GM12878 (cell line): ENCODE measurements around the gene ZCCHC17. TPM values are rescaled to one million over a fixed set of nuclear protein-coding genes. Genes with fewer than 3 reads are reported as not detected.

Experiments used
- ATAC-seq: fragments of 200-7000 bp; cut with Tn5 transposase; 3 replicates; pipeline ENCODE4 v1.9.1; 2020; ENCODE audit warnings: mild to moderate bottlenecking, moderate library complexity
- BruUV-seq: library from RNA; stranded (reverse); fragments of 400-500 nt; replicated peaks from 2 replicates; lab custom pipeline; 2021; lab: Mats Ljungman, UMichigan
- CTCF ChIA-PET: fragments of 300-600 bp; sonication (Branson Sonifier 250); formaldehyde crosslinking; extraction: SDS; loops from one replicate; lab custom pipeline; 2021; ENCODE audit warnings: inconsistent platforms; lab: Yijun Ruan, JAX
- POLR2A ChIA-PET: fragments of 350-600 bp; formaldehyde crosslinking; extraction: SDS; loops from one replicate; lab custom pipeline; 2021; ENCODE audit warnings: inconsistent platforms; lab: Charles Lee
- RAD21 ChIA-PET: fragments of 300-600 bp; sonication (Branson Sonifier 250); formaldehyde crosslinking; loops from one replicate; lab custom pipeline; 2023; ENCODE audit warnings: antibody characterized with exemption; ENCODE audit not compliant: unreplicated experiment; lab: Charles Lee
- SMC1A ChIA-PET: fragments of 300-600 bp; sonication (Branson Sonifier 250); formaldehyde crosslinking; loops from one replicate; lab custom pipeline; 2023; ENCODE audit not compliant: unreplicated experiment, uncharacterized antibody; lab: Charles Lee
- DNase-seq: peaks from one replicate; pipeline ENCODE4 v3.0.0-alpha.2; 2011; ENCODE audit warnings: low read depth, low spot score
- FAIRE-seq: peaks from 3 replicates; lab custom pipeline; 2011; peaks lifted over from hg19 to GRCh38; lab: Jason Lieb, UNC
- H2AFZ ChIP-seq: 2 replicates; pipeline ENCODE4 v1.6.0; 2011; ENCODE audit warnings: low read depth, low read length, control low read depth; ENCODE audit not compliant: control insufficient read depth
- H3K27ac ChIP-seq: 2 replicates; pipeline ENCODE4 v1.5.1; 2011; ENCODE audit warnings: control low read depth; ENCODE audit not compliant: control insufficient read depth, insufficient read depth
- H3K27me3 ChIP-seq, 2 experiments: replicated peaks in 1 of 2; 2 replicates each; pipeline versions ENCODE4 v1.6.0 to v1.6.1; 2011; ENCODE audit warnings: low read length in 1 of 2; ENCODE audit not compliant: control insufficient read depth in 2 of 2, insufficient read depth in 2 of 2
- H3K36me3 ChIP-seq, 2 experiments: 2 replicates each; pipeline ENCODE4 v1.5.1; 2011; ENCODE audit warnings: low read length in 1 of 2; ENCODE audit not compliant: control insufficient read depth in 2 of 2, insufficient read depth in 2 of 2
- H3K4me1 ChIP-seq: 2 replicates; pipeline ENCODE4 v1.6.1; 2011; ENCODE audit warnings: mild to moderate bottlenecking, low read length, moderate library complexity, mixed read lengths; ENCODE audit not compliant: control insufficient read depth, insufficient read depth
- H3K4me2 ChIP-seq: 2 replicates; pipeline ENCODE4 v1.6.0; 2011; ENCODE audit warnings: control low read depth; ENCODE audit not compliant: control insufficient read depth, insufficient read depth
- H3K4me3 ChIP-seq: fragments of 200-600 bp; sonication (generic); 2 replicates; pipeline ENCODE4 v1.5.1; 2016
- H3K79me2 ChIP-seq: 2 replicates; pipeline ENCODE4 v1.6.0; 2011; ENCODE audit warnings: low read length; ENCODE audit not compliant: control insufficient read depth, insufficient read depth
- H3K9ac ChIP-seq: 2 replicates; pipeline ENCODE4 v1.8.0; 2011; ENCODE audit warnings: low read length, control low read depth, mixed read lengths; ENCODE audit not compliant: control insufficient read depth, insufficient read depth
- H3K9me3 ChIP-seq: replicated peaks from 3 replicates; pipeline ENCODE4 v1.5.1; 2011; ENCODE audit warnings: mild to moderate bottlenecking, low read length; ENCODE audit not compliant: control insufficient read depth, insufficient read depth
- H4K20me1 ChIP-seq: 2 replicates; pipeline ENCODE4 v1.6.0; 2011; ENCODE audit not compliant: control insufficient read depth, insufficient read depth
- BRCA1 ChIP-seq: IDR thresholded peaks from 2 replicates; pipeline ENCODE4 v1.6.1; 2011; ENCODE audit warnings: low read depth, low read length, improper control_type of control experiment
- CEBPB ChIP-seq, 2 experiments: fragments of 150-350 bp in 1 of 2; IDR thresholded peaks; 2 replicates each; pipeline ENCODE4 v1.6.1; 2012 to 2014; ENCODE audit warnings: low read depth in 2 of 2, low read length in 2 of 2, borderline replicate concordance in 1 of 2, inconsistent platforms in 1 of 2
- HDAC2 ChIP-seq: fragments of 200-600 bp; sonication (generic); IDR thresholded peaks from 2 replicates; pipeline ENCODE4 v1.6.1; 2017
- IKZF1 ChIP-seq: fragments of 450-650 bp; conservative IDR thresholded peaks from 2 replicates; pipeline ENCODE4 v1.6.1; 2017; ENCODE audit warnings: antibody characterized with exemption, mild to moderate bottlenecking
- KAT2A ChIP-seq: conservative IDR thresholded peaks from 2 replicates; pipeline ENCODE4 v1.6.1; 2011; ENCODE audit warnings: low read depth, low read length; ENCODE audit not compliant: control insufficient read depth
- LARP7 ChIP-seq: fragments of 450-650 bp; IDR thresholded peaks from 2 replicates; pipeline ENCODE4 v1.6.1; 2017; ENCODE audit warnings: mild to moderate bottlenecking
- MYB ChIP-seq: fragments of 150-350 bp; IDR thresholded peaks from 2 replicates; pipeline ENCODE4 v1.6.1; 2014; ENCODE audit warnings: mild to moderate bottlenecking, low read depth, low read length, borderline replicate concordance
- NFIC ChIP-seq: IDR thresholded peaks from 2 replicates; pipeline ENCODE4 v1.6.1; 2012; ENCODE audit warnings: low read depth, mild to moderate bottlenecking, inconsistent platforms, low read length, moderate library complexity
- NFXL1 ChIP-seq: fragments of 450-650 bp; IDR thresholded peaks from 2 replicates; pipeline ENCODE4 v1.6.1; 2017; ENCODE audit warnings: antibody characterized with exemption, mild to moderate bottlenecking, borderline replicate concordance
- SIN3A ChIP-seq: IDR thresholded peaks from 2 replicates; pipeline ENCODE4 v1.6.1; 2012; ENCODE audit warnings: low read depth, low read length, improper control_type of control experiment
- SMAD1 ChIP-seq: fragments of 450-650 bp; IDR thresholded peaks from 2 replicates; pipeline ENCODE4 v1.6.1; 2018; ENCODE audit warnings: mild to moderate bottlenecking, low read depth; ENCODE audit not compliant: partially characterized antibody
- SMC3 ChIP-seq: IDR thresholded peaks from 2 replicates; pipeline ENCODE4 v1.6.1; 2011; ENCODE audit warnings: low read length, improper control_type of control experiment, borderline replicate concordance
- WGBS: methylation state at CpG from one replicate; pipeline ENCODE4 v1.1.6; 2016; ENCODE audit warnings: low lambda C conversion rate; ENCODE audit not compliant: insufficient replicate concordance, insufficient coverage; ENCODE audit errors: missing lambda C conversion rate; 5-methylcytosine and 5-hydroxymethylcytosine counted together
- in situ Hi-C: fragments of 300-500 bp; cut with MboI; formaldehyde crosslinking; loops from 9 replicates; pipeline ENCODE4 v1.14.3; 2018; ENCODE audit warnings: mixed read lengths
- intact Hi-C: fragments of 100-400 bp; cut with micrococcal nuclease; formaldehyde crosslinking; loops from one replicate; pipeline ENCODE4 v1.14.2; 2022; ENCODE audit not compliant: unreplicated experiment
- polyA plus RNA-seq, 11 experiments: library from polyadenylated mRNA; depleted of rRNA in 4 of 11; unstranded in 6 of 11; stranded (reverse) in 5 of 11; fragments of >200 nt; fragmentation: Nextera tagmentation in 4 of 11; fragmentation: Illumina TruSeq in 1 of 11; extraction: Ambion mirVana in 4 of 11; extraction: Trizol in 1 of 11; gene quantifications; 1 replicate in 1 of 11; 2 replicates in 10 of 11; pipeline versions ENCODE4 v1.2.1 to v1.2.3, GENCODE V29; 2011 to 2016; ENCODE audit warnings: inconsistent platforms in 2 of 11, missing spikeins in 2 of 11, low read depth in 1 of 11
- total RNA-seq, 4 experiments: library from RNA; depleted of rRNA in 3 of 4; stranded (reverse); fragments of >200 nt in 3 of 4; fragmentation: Illumina TruSeq in 1 of 4; extraction: Trizol in 1 of 4; gene quantifications; 2 replicates each; pipeline versions ENCODE4 v1.2.1 to v1.2.3, GENCODE V29; 2013 to 2021
- TF ChIP-seq, protein P1 (sequence below): fragments of 450-650 bp; formaldehyde crosslinking; IDR thresholded peaks from 2 replicates; pipeline ENCODE4 v1.4.0; 2020; ENCODE audit warnings: mild to moderate bottlenecking, moderate library complexity
- TF ChIP-seq, protein P2 (sequence below): fragments of 150-350 bp; IDR thresholded peaks from 2 replicates; pipeline ENCODE4 v1.6.1; 2014; ENCODE audit warnings: mild to moderate bottlenecking, low read depth, low read length
- TF ChIP-seq, protein P3 (sequence below): fragments of 450-650 bp; IDR thresholded peaks from 2 replicates; pipeline ENCODE4 v1.6.1; 2018; ENCODE audit warnings: borderline replicate concordance, mild to moderate bottlenecking; ENCODE audit not compliant: partially characterized antibody

ZCCHC17 gene
- total and polyA plus RNA-seq, 10 of the 15 experiments (the other 5 are each of a cell fraction or from before 2014, with no cell fraction given), result 22.3 to 86.3 (median 47.0) TPM

DNA sequence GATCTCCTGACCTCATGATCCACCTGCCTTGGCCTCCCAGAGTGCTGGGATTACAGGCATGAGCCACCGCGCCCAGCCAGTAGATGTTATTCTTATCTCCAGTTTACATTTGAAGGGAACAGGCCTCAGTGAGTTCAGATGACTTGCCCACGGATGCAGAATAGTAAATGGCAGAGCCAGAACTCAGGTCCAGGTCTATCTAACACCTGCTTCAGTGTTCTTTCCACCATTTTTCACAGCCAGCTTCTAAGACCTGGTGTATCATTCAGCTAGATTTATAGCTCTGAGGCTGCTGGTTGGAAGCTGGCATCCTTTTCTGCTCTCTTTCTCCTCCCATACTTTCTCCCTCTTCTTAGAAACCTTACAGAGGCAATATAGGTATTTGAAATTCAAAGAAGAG, 65.2 kb downstream of the ZCCHC17 start:
- intact Hi-C loops, result no loop called here
- no peak for FAIRE-seq
- H3K4me2 ChIP-seq, result no peak overlapping the region
- SMC1A ChIA-PET, result no interaction called here
- no peak overlapping the region for H3K4me3 ChIP-seq
- no peak overlapping the region for H3K9ac ChIP-seq
- H3K9me3 ChIP-seq, result no peaks in the 10 kb centered on the region
- H4K20me1 ChIP-seq, result no peaks in the 10 kb centered on the region
- ATAC-seq, result no peak
- H3K4me1 ChIP-seq, result no peaks in the 10 kb centered on the region
- H3K27ac ChIP-seq, result no peak overlapping the region
- POLR2A ChIA-PET, result no interaction called here
- H3K36me3 ChIP-seq, result peaks cover 3 to 6% of the 10 kb centered on the region in 2 experiments
- in situ Hi-C loops, result no loop called here
- TF ChIP-seq SMC3 (no peak), BRCA1 (no peak), KAT2A (no peak), SMAD1 (no peak), HDAC2 (no peak), MYB (no peak), NFIC (no peak), IKZF1 (no peak), LARP7 (no peak), CEBPB (IDR thresholded peaks at IDR 0.05; ENCODE audit: borderline replicate concordance in 1 of 2, low read depth in 2 of 2, low read length in 2 of 2) (no peak), NFXL1 (no peak), SIN3A (no peak)
- TF ChIP-seq, protein P1, sequence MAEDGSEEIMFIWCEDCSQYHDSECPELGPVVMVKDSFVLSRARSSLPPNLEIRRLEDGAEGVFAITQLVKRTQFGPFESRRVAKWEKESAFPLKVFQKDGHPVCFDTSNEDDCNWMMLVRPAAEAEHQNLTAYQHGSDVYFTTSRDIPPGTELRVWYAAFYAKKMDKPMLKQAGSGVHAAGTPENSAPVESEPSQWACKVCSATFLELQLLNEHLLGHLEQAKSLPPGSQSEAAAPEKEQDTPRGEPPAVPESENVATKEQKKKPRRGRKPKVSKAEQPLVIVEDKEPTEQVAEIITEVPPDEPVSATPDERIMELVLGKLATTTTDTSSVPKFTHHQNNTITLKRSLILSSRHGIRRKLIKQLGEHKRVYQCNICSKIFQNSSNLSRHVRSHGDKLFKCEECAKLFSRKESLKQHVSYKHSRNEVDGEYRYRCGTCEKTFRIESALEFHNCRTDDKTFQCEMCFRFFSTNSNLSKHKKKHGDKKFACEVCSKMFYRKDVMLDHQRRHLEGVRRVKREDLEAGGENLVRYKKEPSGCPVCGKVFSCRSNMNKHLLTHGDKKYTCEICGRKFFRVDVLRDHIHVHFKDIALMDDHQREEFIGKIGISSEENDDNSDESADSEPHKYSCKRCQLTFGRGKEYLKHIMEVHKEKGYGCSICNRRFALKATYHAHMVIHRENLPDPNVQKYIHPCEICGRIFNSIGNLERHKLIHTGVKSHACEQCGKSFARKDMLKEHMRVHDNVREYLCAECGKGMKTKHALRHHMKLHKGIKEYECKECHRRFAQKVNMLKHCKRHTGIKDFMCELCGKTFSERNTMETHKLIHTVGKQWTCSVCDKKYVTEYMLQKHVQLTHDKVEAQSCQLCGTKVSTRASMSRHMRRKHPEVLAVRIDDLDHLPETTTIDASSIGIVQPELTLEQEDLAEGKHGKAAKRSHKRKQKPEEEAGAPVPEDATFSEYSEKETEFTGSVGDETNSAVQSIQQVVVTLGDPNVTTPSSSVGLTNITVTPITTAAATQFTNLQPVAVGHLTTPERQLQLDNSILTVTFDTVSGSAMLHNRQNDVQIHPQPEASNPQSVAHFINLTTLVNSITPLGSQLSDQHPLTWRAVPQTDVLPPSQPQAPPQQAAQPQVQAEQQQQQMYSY (CRISPR knock-in tag), result no peak
- TF ChIP-seq, protein P2, sequence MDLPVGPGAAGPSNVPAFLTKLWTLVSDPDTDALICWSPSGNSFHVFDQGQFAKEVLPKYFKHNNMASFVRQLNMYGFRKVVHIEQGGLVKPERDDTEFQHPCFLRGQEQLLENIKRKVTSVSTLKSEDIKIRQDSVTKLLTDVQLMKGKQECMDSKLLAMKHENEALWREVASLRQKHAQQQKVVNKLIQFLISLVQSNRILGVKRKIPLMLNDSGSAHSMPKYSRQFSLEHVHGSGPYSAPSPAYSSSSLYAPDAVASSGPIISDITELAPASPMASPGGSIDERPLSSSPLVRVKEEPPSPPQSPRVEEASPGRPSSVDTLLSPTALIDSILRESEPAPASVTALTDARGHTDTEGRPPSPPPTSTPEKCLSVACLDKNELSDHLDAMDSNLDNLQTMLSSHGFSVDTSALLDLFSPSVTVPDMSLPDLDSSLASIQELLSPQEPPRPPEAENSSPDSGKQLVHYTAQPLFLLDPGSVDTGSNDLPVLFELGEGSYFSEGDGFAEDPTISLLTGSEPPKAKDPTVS, result no peak
- TF ChIP-seq, protein P3, sequence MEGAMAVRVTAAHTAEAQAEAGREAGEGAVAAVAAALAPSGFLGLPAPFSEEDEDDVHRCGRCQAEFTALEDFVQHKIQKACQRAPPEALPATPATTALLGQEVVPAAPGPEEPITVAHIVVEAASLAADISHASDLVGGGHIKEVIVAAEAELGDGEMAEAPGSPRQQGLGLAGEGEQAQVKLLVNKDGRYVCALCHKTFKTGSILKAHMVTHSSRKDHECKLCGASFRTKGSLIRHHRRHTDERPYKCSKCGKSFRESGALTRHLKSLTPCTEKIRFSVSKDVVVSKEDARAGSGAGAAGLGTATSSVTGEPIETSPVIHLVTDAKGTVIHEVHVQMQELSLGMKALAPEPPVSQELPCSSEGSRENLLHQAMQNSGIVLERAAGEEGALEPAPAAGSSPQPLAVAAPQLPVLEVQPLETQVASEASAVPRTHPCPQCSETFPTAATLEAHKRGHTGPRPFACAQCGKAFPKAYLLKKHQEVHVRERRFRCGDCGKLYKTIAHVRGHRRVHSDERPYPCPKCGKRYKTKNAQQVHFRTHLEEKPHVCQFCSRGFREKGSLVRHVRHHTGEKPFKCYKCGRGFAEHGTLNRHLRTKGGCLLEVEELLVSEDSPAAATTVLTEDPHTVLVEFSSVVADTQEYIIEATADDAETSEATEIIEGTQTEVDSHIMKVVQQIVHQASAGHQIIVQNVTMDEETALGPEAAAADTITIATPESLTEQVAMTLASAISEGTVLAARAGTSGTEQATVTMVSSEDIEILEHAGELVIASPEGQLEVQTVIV, result no peak
- TF ChIP-seq, all 136 proteins: peak for 0
- no peaks in the 10 kb centered on the region for H3K79me2 ChIP-seq
- no peak for DNase-seq
- H3K27me3 ChIP-seq, result no peaks in the 10 kb centered on the region
- WGBS, result 100% methylated on average over 3 of the region's 3 CpGs
- ChIA-PET RAD21 (interaction anchor here (1.2 kb wide), 1 partner anchor 12 kb away, joined by 3 read pairs; no protein-coding TSS in a partner anchor), CTCF (interaction anchor here (1.2 to 1.3 kb wide), 2 partner anchors 60 to 279 kb away, joined by 3 read pairs; no protein-coding TSS in a partner anchor)
- H2AFZ ChIP-seq, result no peak overlapping the region
- no TSS peak for BruUV-seq
